NCI-H2107 treated with DMSO at 0.1 percent for 48 hours (cell line): ENCODE results near the gene DUSP9.
"Not testable (repeated sequence)": the region's sequence is repeated elsewhere in the genome, so short reads cannot be mapped to it uniquely, and the experiment has no call there.

Source experiments
- DNase-seq: peaks from one replicate; lab custom pipeline; 2025; ENCODE audit not compliant: unreplicated experiment; lab: John Stamatoyannopoulos, UW

Gene DUSP9

GRCh38 chrX:153689654-153690465, 42.9 kb downstream of the DUSP9 start:
- DNase-seq: no peak

- DNase-seq: no peak
These were observed 43.5 kb downstream of the DUSP9 start for GRCh38 chrX:153690466-153690865.

GRCh38 chrX:153691032-153691827, 44.2 kb downstream of the DUSP9 start:
- not testable (repeated sequence) for DNase-seq

- DNase-seq: no peak
These were observed 45.0 kb downstream of the DUSP9 start for GRCh38 chrX:153692003-153692402.

GRCh38 chrX:153692611-153693156, 45.7 kb downstream of the DUSP9 start:
- no peak for DNase-seq

- DNase-seq: no peak
These were observed 46.4 kb downstream of the DUSP9 start for GRCh38 chrX:153693216-153694086.

- not testable (repeated sequence) for DNase-seq
These were observed 47.3 kb downstream of the DUSP9 start for GRCh38 chrX:153694256-153694655.

- DNase-seq: no peak
These were observed 47.8 kb downstream of the DUSP9 start for GRCh38 chrX:153694687-153695270.

- no peak for DNase-seq
These were observed 49.1 kb downstream of the DUSP9 start for GRCh38 chrX:153696100-153696499.

- not testable (repeated sequence) for DNase-seq
These were observed 49.5 kb downstream of the DUSP9 start for GRCh38 chrX:153696538-153696937.

- not testable (repeated sequence) for DNase-seq
These were observed 50.2 kb downstream of the DUSP9 start for GRCh38 chrX:153696986-153697722.

- DNase-seq: no peak
These were observed 51.2 kb downstream of the DUSP9 start for GRCh38 chrX:153697924-153698865.

- DNase-seq: not testable (repeated sequence)
These were observed 52.3 kb downstream of the DUSP9 start for GRCh38 chrX:153699210-153699783.

GRCh38 chrX:153699784-153700371, 52.9 kb downstream of the DUSP9 start:
- not testable (repeated sequence) for DNase-seq

- DNase-seq: no peak
These were observed 53.5 kb downstream of the DUSP9 start for GRCh38 chrX:153700376-153700945.
